WTC11 (cell line): ENCODE data around the gene ZNF629. TPM values are rescaled to one million over a fixed set of nuclear protein-coding genes. Genes with fewer than 3 reads are reported as not detected.

Experiments
- ATAC-seq: fragments of 200-7000 bp; cut with Tn5 transposase; 2 replicates; pipeline ENCODE4 v1.10.0; 2021; ENCODE audit warnings: mild to moderate bottlenecking, moderate library complexity
- CTCF ChIA-PET: fragments of 300-600 bp; sonication (Branson Sonifier 250); formaldehyde crosslinking; loops from one replicate; lab custom pipeline; 2021; ENCODE audit warnings: antibody characterized with exemption; lab: Charles Lee
- POLR2A ChIA-PET: fragments of 350-600 bp; sonication (Branson Sonifier 250); formaldehyde crosslinking; loops from one replicate; lab custom pipeline; 2021; ENCODE audit warnings: antibody characterized with exemption; lab: Charles Lee
- DNase-seq: peaks from one replicate; pipeline ENCODE4 v3.0.0; 2021; ENCODE audit warnings: low spot score
- H3K27ac Mint-ChIP-seq: 2 replicates; pipeline ENCODE4 v1.8.0; 2021; ENCODE audit warnings: mixed read lengths
- H3K27me3 Mint-ChIP-seq: 2 replicates; pipeline ENCODE4 v1.8.0; 2021; ENCODE audit warnings: low read depth, mild to moderate bottlenecking, moderate library complexity, mixed read lengths
- H3K36me3 Mint-ChIP-seq: 2 replicates; pipeline ENCODE4 v1.8.0; 2021; ENCODE audit warnings: mixed read lengths
- H3K4me1 Mint-ChIP-seq: 2 replicates; pipeline ENCODE4 v1.8.0; 2022; ENCODE audit warnings: mixed read lengths
- H3K4me3 Mint-ChIP-seq: 2 replicates; pipeline ENCODE4 v1.8.0; 2021; ENCODE audit warnings: mild to moderate bottlenecking, moderate library complexity, mixed read lengths
- H3K9me3 Mint-ChIP-seq: 2 replicates; pipeline ENCODE4 v1.8.0; 2021; ENCODE audit warnings: mixed read lengths
- AFF4 ChIP-seq: sonication (generic); formaldehyde crosslinking; IDR thresholded peaks from 2 replicates; pipeline ENCODE4 v1.8.1; 2023; ENCODE audit warnings: mild to moderate bottlenecking, missing genetic modification reagents, borderline replicate concordance
- ARID4B ChIP-seq: sonication (generic); formaldehyde crosslinking; IDR thresholded peaks from 2 replicates; pipeline ENCODE4 v1.8.0; 2023; ENCODE audit warnings: missing genetic modification reagents, mild to moderate bottlenecking, borderline replicate concordance
- ATF1 ChIP-seq: sonication (generic); formaldehyde crosslinking; IDR thresholded peaks from 2 replicates; pipeline ENCODE4 v1.8.1; 2023; ENCODE audit warnings: mild to moderate bottlenecking, moderate library complexity, missing genetic modification reagents
- ATF6 ChIP-seq: sonication (generic); formaldehyde crosslinking; IDR thresholded peaks from 2 replicates; pipeline ENCODE4 v1.8.1; 2023; ENCODE audit warnings: mild to moderate bottlenecking, missing genetic modification reagents
- ERG ChIP-seq: fragments of 250-450 bp; sonication (Bioruptor Pico); IDR thresholded peaks from 2 replicates; pipeline ENCODE4 v1.8.0; 2021; ENCODE audit warnings: mild to moderate bottlenecking
- ETV6 ChIP-seq: sonication (generic); formaldehyde crosslinking; IDR thresholded peaks from 2 replicates; pipeline ENCODE4 v1.8.1; 2022; ENCODE audit warnings: mild to moderate bottlenecking, missing genetic modification reagents
- FOXK1 ChIP-seq: sonication (generic); formaldehyde crosslinking; IDR thresholded peaks from 2 replicates; pipeline ENCODE4 v1.8.0; 2022; ENCODE audit warnings: mild to moderate bottlenecking, moderate library complexity, missing genetic modification reagents
- GRHL2 ChIP-seq: fragments of 250-450 bp; sonication (Bioruptor Pico); IDR thresholded peaks from 2 replicates; pipeline ENCODE4 v1.8.0; 2022; ENCODE audit warnings: mild to moderate bottlenecking, moderate library complexity; ENCODE audit not compliant: insufficient replicate concordance, severe bottlenecking
- IRF2 ChIP-seq: sonication (generic); formaldehyde crosslinking; IDR thresholded peaks from 2 replicates; pipeline ENCODE4 v1.8.0; 2022; ENCODE audit warnings: low read depth, missing genetic modification reagents, borderline replicate concordance
- NFE2L1 ChIP-seq: sonication (generic); formaldehyde crosslinking; IDR thresholded peaks from 2 replicates; pipeline ENCODE4 v1.8.1; 2023; ENCODE audit warnings: missing genetic modification reagents
- NR3C1 ChIP-seq: sonication (generic); formaldehyde crosslinking; conservative IDR thresholded peaks from 2 replicates; pipeline ENCODE4 v1.8.1; 2023; ENCODE audit warnings: low read depth, mild to moderate bottlenecking, missing genetic modification reagents
- OVOL2 ChIP-seq: fragments of 250-450 bp; sonication (Bioruptor Pico); IDR thresholded peaks from 2 replicates; pipeline ENCODE4 v1.9.0; 2021; ENCODE audit warnings: mild to moderate bottlenecking, borderline replicate concordance
- SP1 ChIP-seq: sonication (generic); formaldehyde crosslinking; conservative IDR thresholded peaks from 2 replicates; pipeline ENCODE4 v1.8.1; 2022; ENCODE audit warnings: missing genetic modification reagents
- TEAD1 ChIP-seq: sonication (generic); formaldehyde crosslinking; IDR thresholded peaks from 2 replicates; pipeline ENCODE4 v1.8.0; 2022; ENCODE audit warnings: mild to moderate bottlenecking, missing genetic modification reagents
- USF1 ChIP-seq: sonication (generic); formaldehyde crosslinking; IDR thresholded peaks from 2 replicates; pipeline ENCODE4 v1.8.0; 2022; ENCODE audit warnings: mild to moderate bottlenecking, missing genetic modification reagents
- ZNF423 ChIP-seq: fragments of 250-450 bp; sonication (Bioruptor Pico); IDR thresholded peaks from 2 replicates; pipeline ENCODE4 v2.1.2; 2022; ENCODE audit warnings: mild to moderate bottlenecking, moderate library complexity
- ZNF425 ChIP-seq: fragments of 250-450 bp; sonication (Bioruptor Pico); conservative IDR thresholded peaks from 2 replicates; pipeline ENCODE4 v1.9.0; 2021; ENCODE audit warnings: mild to moderate bottlenecking
- total RNA-seq: library from RNA; stranded (reverse); gene quantifications from 3 replicates; pipeline ENCODE4 v1.2.3, GENCODE V29; 2021
- TF ChIP-seq, protein P1 (sequence below): sonication (generic); formaldehyde crosslinking; conservative IDR thresholded peaks from 2 replicates; pipeline ENCODE4 v1.8.1; 2022; ENCODE audit warnings: mild to moderate bottlenecking, missing genetic modification reagents

ZNF629 gene
- total RNA-seq, 1 experiment from 2014 or later = 20.0 TPM

DNA sequence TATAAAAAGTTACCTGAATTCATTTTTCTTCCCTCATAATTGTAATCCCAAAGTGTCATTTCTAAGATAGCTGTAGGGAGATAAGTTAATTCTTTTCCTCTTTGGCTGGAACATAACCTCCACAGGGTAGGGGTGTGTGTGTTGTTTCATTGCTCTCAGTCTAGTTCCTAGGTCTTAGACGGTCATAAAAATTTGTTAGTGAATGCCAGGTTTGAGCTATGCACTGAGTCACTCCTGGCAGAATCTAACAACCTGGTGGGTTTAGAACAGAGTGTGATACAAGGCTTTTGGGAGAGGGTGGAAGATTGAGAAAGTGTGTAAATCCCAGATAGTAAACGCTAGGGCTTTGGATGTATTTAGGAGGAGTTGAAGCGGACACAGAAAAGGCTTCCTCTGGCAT lies 39.7 kb downstream of the ZNF629 start:
- peaks cover 23% of the 10 kb centered on the region for H3K36me3 Mint-ChIP-seq
- no peak for DNase-seq
- no peak for ATAC-seq
- no peaks in the 10 kb centered on the region for H3K9me3 Mint-ChIP-seq
- peak overlapping the region; percentile 94 for H3K4me3 Mint-ChIP-seq
- no peaks in the 10 kb centered on the region for H3K27me3 Mint-ChIP-seq
- peak overlapping the region; percentile 80 for H3K27ac Mint-ChIP-seq
- no peak for TF ChIP-seq ERG (CRISPR knock-in tag)
- no peak for TF ChIP-seq IRF2
- TF ChIP-seq SP1 = no peak
- TF ChIP-seq NFE2L1 (CRISPR knock-in tag) = no peak
- TF ChIP-seq ETV6 (CRISPR knock-in tag) = no peak
- no peak for TF ChIP-seq NR3C1 (CRISPR knock-in tag)
- no peak for TF ChIP-seq GRHL2 (CRISPR knock-in tag)
- no peak for TF ChIP-seq ATF6 (CRISPR knock-in tag)
- no peak for TF ChIP-seq USF1 (CRISPR knock-in tag)
- TF ChIP-seq OVOL2 (CRISPR knock-in tag) = no peak
- no peak for TF ChIP-seq ATF1
- TF ChIP-seq ARID4B = no peak
- TF ChIP-seq TEAD1 (CRISPR knock-in tag) = no peak
- TF ChIP-seq, protein P1, sequence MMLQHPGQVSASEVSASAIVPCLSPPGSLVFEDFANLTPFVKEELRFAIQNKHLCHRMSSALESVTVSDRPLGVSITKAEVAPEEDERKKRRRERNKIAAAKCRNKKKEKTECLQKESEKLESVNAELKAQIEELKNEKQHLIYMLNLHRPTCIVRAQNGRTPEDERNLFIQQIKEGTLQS (CRISPR knock-in tag) = no peak
- TF ChIP-seq ZNF425 = no peak
- no peak for TF ChIP-seq FOXK1
- TF ChIP-seq AFF4 (CRISPR knock-in tag) = no peak
- no peak for TF ChIP-seq ZNF423
- peaks cover 7% of the 10 kb centered on the region for H3K4me1 Mint-ChIP-seq
- ChIA-PET CTCF (interaction anchor here (1.0 to 2.0 kb wide), 8 partner anchors 12 to 654 kb away, joined by 3 to 11 read pairs (median 3); no protein-coding TSS in a partner anchor), POLR2A (interaction anchor here (0.5 to 1.6 kb wide), 6 partner anchors 28 to 629 kb away, joined by 3 to 12 read pairs (median 6); no protein-coding TSS in a partner anchor)
